Bronchial epithelial cell (primary cell): Measurements from ENCODE around the gene HSP90B1. TPM values are rescaled to one million over a fixed set of nuclear protein-coding genes. Genes with fewer than 3 reads are reported as not detected.
A peak's percentile ranks its signal among the peaks of the same experiment; 100 is the strongest.

Source experiments
- DNase-seq: peaks from one replicate; pipeline ENCODE4 v3.0.0-alpha.2; 2010; ENCODE audit warnings: low read depth
- FAIRE-seq: peaks from 2 replicates; lab custom pipeline; 2011; peaks lifted over from hg19 to GRCh38; lab: Jason Lieb, UNC
- H3K27me3 ChIP-seq: 2 replicates; pipeline ENCODE4 v1.5.1; 2011; ENCODE audit warnings: low read length; ENCODE audit not compliant: control insufficient read depth, insufficient read depth
- H3K36me3 ChIP-seq: 2 replicates; pipeline ENCODE4 v1.5.1; 2011; ENCODE audit warnings: low read length; ENCODE audit not compliant: control insufficient read depth, insufficient read depth
- H3K4me3 ChIP-seq: 2 replicates; pipeline ENCODE4 v1.5.1; 2011; ENCODE audit warnings: mild to moderate bottlenecking, low read depth, low read length, control low read depth
- CTCF ChIP-seq: IDR thresholded peaks from 2 replicates; pipeline ENCODE4 v1.5.1; 2011; ENCODE audit warnings: mild to moderate bottlenecking, moderate library complexity, low read length, control low read depth, inconsistent platforms; ENCODE audit not compliant: insufficient read depth, severe bottlenecking
- total RNA-seq: library from RNA; depleted of rRNA; stranded (reverse); fragments of >200 nt; gene quantifications from 2 replicates; pipeline ENCODE4 v1.2.1, GENCODE V29; 2014

Gene HSP90B1
- total RNA-seq, 1 donor from 2014 or later, result 677 TPM

GRCh38 chr12:103905730-103906349, 24.4 kb upstream of the HSP90B1 start:
- H3K36me3 ChIP-seq, result no peaks in the 10 kb centered on the region
- peak; percentile 80 for DNase-seq
- peaks cover 3% of the 10 kb centered on the region for H3K27me3 ChIP-seq
- FAIRE-seq, result peak; percentile 90
- H3K4me3 ChIP-seq, result no peak overlapping the region
- no peak for TF ChIP-seq CTCF

- no peak for TF ChIP-seq CTCF
- DNase-seq (no peak), FAIRE-seq (no peak)
- no peaks in the 10 kb centered on the region for H3K27me3 ChIP-seq
- H3K36me3 ChIP-seq, result no peaks in the 10 kb centered on the region
- H3K4me3 ChIP-seq, result no peak overlapping the region
Observed at GRCh38 chr12:103908246-103908541, 22.0 kb upstream of the HSP90B1 start.

GRCh38 chr12:103908877-103909276, 21.3 kb upstream of the HSP90B1 start:
- no peaks in the 10 kb centered on the region for H3K27me3 ChIP-seq
- TF ChIP-seq CTCF, result no peak
- DNase-seq (no peak), FAIRE-seq (no peak)
- no peaks in the 10 kb centered on the region for H3K36me3 ChIP-seq
- H3K4me3 ChIP-seq, result no peak overlapping the region

- no peak for TF ChIP-seq CTCF
- H3K27me3 ChIP-seq, result no peaks in the 10 kb centered on the region
- FAIRE-seq, result no peak
Observed at GRCh38 chr12:103909811-103910210, 20.4 kb upstream of the HSP90B1 start.

GRCh38 chr12:103912069-103912468, 18.1 kb upstream of the HSP90B1 start:
- Histone ChIP-seq H3K36me3 (no peaks in the 10 kb centered on the region), H3K27me3 (no peaks in the 10 kb centered on the region), H3K4me3 (no peak overlapping the region)
- FAIRE-seq, result no peak
- TF ChIP-seq CTCF, result no peak
- no peak for DNase-seq

More at GRCh38 chr12:103909811-103910210, 20.4 kb upstream of the HSP90B1 start:
- no peak for DNase-seq
- Histone ChIP-seq H3K36me3 (no peaks in the 10 kb centered on the region), H3K4me3 (no peak overlapping the region)

- Histone ChIP-seq H3K27me3 (no peaks in the 10 kb centered on the region), H3K36me3 (no peaks in the 10 kb centered on the region), H3K4me3 (no peak overlapping the region)
- DNase-seq (no peak), FAIRE-seq (no peak)
- no peak for TF ChIP-seq CTCF
Observed at GRCh38 chr12:103913100-103913499, 17.1 kb upstream of the HSP90B1 start.
